A673 (cell line): ENCODE results near the gene RFT1. TPM values are rescaled to one million over a fixed set of nuclear protein-coding genes. Genes with fewer than 3 reads are reported as not detected.

Experiments used
- BruUV-seq: library from RNA; stranded (reverse); fragments of 400-500 nt; replicated peaks from 2 replicates; lab custom pipeline; 2021; lab: Mats Ljungman, UMichigan
- CTCF ChIA-PET: fragments of 300-600 bp; sonication (Branson Sonifier 250); formaldehyde crosslinking; loops from one replicate; lab custom pipeline; 2022; ENCODE audit warnings: antibody characterized with exemption; lab: Charles Lee
- POLR2A ChIA-PET: fragments of 300-600 bp; sonication (Branson Sonifier 250); formaldehyde crosslinking; loops from one replicate; lab custom pipeline; 2022; ENCODE audit warnings: antibody characterized with exemption; ENCODE audit not compliant: low non-redundant PET; lab: Charles Lee
- DNase-seq: peaks from one replicate; pipeline ENCODE4 v3.0.0-alpha.2; 2015; ENCODE audit warnings: low spot score
- H3K27ac ChIP-seq: fragments of 200-600 bp; sonication (generic); 2 replicates; pipeline ENCODE4 v1.5.1; 2016; ENCODE audit warnings: mixed run types, low read depth, mild to moderate bottlenecking, mixed read lengths, antibody characterized with exemption, low read length; ENCODE audit not compliant: poor library complexity, severe bottlenecking
- H3K27me3 ChIP-seq: fragments of 200-600 bp; sonication (generic); replicated peaks from 2 replicates; pipeline ENCODE4 v1.6.1; 2017; ENCODE audit warnings: mixed run types, low read depth, mild to moderate bottlenecking, mixed read lengths, antibody characterized with exemption, low read length; ENCODE audit not compliant: insufficient read depth, poor library complexity
- H3K36me3 ChIP-seq: fragments of 200-600 bp; sonication (generic); 2 replicates; pipeline ENCODE4 v1.6.1; 2016; ENCODE audit warnings: mixed run types, mild to moderate bottlenecking, mixed read lengths, antibody characterized with exemption, low read length; ENCODE audit not compliant: insufficient read depth, poor library complexity, severe bottlenecking
- H3K4me1 ChIP-seq: fragments of 200-600 bp; sonication (generic); 2 replicates; pipeline ENCODE4 v1.6.1; 2017; ENCODE audit warnings: mixed run types, mild to moderate bottlenecking, mixed read lengths, antibody characterized with exemption, low read length; ENCODE audit not compliant: insufficient read depth, poor library complexity, severe bottlenecking
- H3K4me3 ChIP-seq: fragments of 200-600 bp; sonication (generic); 2 replicates; pipeline ENCODE4 v1.5.1; 2016; ENCODE audit warnings: low read depth, mixed run types, mild to moderate bottlenecking, mixed read lengths, low read length; ENCODE audit not compliant: poor library complexity, severe bottlenecking
- H3K9me3 ChIP-seq: fragments of 200-600 bp; sonication (generic); 2 replicates; pipeline ENCODE4 v1.6.1; 2016; ENCODE audit warnings: mixed run types, low read depth, mild to moderate bottlenecking, mixed read lengths, antibody characterized with exemption, low read length; ENCODE audit not compliant: poor library complexity, severe bottlenecking
- CTCF ChIP-seq: fragments of 300-800, 200-600 bp; sonication (generic); conservative IDR thresholded peaks from 2 replicates; pipeline ENCODE4 v1.5.1; 2017; ENCODE audit warnings: low read depth, mild to moderate bottlenecking, antibody characterized with exemption, low read length, moderate library complexity, mixed read lengths
- EZH2 ChIP-seq: fragments of 200-600 bp; sonication (generic); IDR thresholded peaks from 2 replicates; pipeline ENCODE4 v1.6.1; 2017; ENCODE audit warnings: borderline replicate concordance, low read depth, mild to moderate bottlenecking, mixed read lengths, antibody characterized with exemption, low read length; ENCODE audit not compliant: poor library complexity, severe bottlenecking
- intact Hi-C: fragments of 100-400 bp; cut with micrococcal nuclease; formaldehyde crosslinking; loops from one replicate; pipeline ENCODE4 v1.10.0; 2022; ENCODE audit not compliant: unreplicated experiment
- total RNA-seq: library from RNA; stranded (reverse); gene quantifications from 2 replicates; pipeline ENCODE4 v1.2.3, GENCODE V29; 2021

The RFT1 gene
- total RNA-seq, 1 experiment from 2014 or later = 16.7 TPM

DNA sequence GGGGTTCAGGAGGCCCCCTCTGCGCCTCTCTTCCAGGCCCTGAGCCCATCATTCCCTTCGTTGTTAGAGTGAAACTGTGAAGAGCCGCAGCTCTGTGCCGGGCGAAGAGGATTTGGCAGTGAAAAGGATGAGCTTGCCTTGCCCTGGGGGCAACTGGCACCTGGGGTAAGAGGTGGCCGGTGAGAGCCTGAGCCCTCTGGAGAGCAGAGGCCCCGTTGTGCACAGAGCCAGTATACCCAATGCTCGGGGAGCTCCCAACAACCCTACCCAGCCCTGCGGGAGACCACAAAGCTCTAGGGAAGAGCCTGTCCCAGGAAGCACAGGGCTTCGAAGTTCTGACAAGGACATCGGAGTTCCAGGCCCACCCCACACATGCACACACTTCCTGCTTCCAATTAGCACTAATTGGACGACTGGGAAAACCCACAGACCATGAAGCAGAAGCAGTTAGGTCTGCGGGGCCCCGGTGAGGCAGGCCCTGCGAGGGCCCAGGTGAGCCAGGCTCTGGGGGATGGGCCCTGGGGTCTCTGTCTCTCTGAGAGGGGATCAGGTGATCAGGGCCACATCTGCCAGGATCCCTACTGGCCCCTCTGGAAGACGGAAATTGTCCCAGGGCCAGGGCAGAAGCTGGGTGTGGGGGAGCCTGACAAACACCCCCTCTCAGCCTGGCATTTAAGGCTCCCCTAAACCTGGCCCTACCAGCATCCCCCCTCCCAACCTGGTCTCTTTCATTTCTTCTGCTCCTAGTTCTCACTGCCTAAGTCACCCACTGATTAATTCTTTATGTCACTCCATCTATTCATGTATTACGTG, 56.5 kb downstream of the RFT1 start:
- no TSS peak for BruUV-seq
- no peaks in the 10 kb centered on the region for H3K9me3 ChIP-seq
- TF ChIP-seq CTCF (no peak), EZH2 (no peak)
- no peak overlapping the region for H3K4me3 ChIP-seq
- H3K36me3 ChIP-seq = no peaks in the 10 kb centered on the region
- intact Hi-C loops = loop anchor here (5.0 kb wide), 1 partner anchor 221 kb away; no protein-coding TSS in a partner anchor
- CTCF ChIA-PET = no interaction called here
- no peak for DNase-seq
- POLR2A ChIA-PET = no interaction called here
- peaks cover 4% of the 10 kb centered on the region for H3K4me1 ChIP-seq
- no peaks in the 10 kb centered on the region for H3K27me3 ChIP-seq
- H3K27ac ChIP-seq = no peak overlapping the region

GRCh38 chr3:53072653-53073552, 57.3 kb downstream of the RFT1 start:
- peak; percentile 71 for DNase-seq
- CTCF ChIA-PET = no interaction called here
- POLR2A ChIA-PET = no interaction called here
- H3K9me3 ChIP-seq = no peaks in the 10 kb centered on the region
- no peak overlapping the region for H3K4me3 ChIP-seq
- H3K27ac ChIP-seq = no peak overlapping the region
- TF ChIP-seq EZH2 (no peak), CTCF (peak; percentile 81)
- intact Hi-C loops = loop anchor here (5.0 kb wide), 1 partner anchor 221 kb away; no protein-coding TSS in a partner anchor
- no peaks in the 10 kb centered on the region for H3K27me3 ChIP-seq
- no TSS peak for BruUV-seq
- H3K4me1 ChIP-seq = peaks cover 4% of the 10 kb centered on the region
- H3K36me3 ChIP-seq = no peaks in the 10 kb centered on the region

GRCh38 chr3:53071882-53072431, 58.3 kb downstream of the RFT1 start:
- BruUV-seq = no TSS peak
- Histone ChIP-seq H3K36me3 (no peaks in the 10 kb centered on the region), H3K4me1 (peaks cover 4% of the 10 kb centered on the region), H3K4me3 (no peak overlapping the region), H3K27ac (no peak overlapping the region), H3K27me3 (no peaks in the 10 kb centered on the region), H3K9me3 (no peaks in the 10 kb centered on the region)
- intact Hi-C loops = loop anchor here (5.0 kb wide), 1 partner anchor 220 kb away; no protein-coding TSS in a partner anchor
- no peak for DNase-seq
- no peak for TF ChIP-seq CTCF
- no peak for TF ChIP-seq EZH2
- POLR2A ChIA-PET = no interaction called here
- CTCF ChIA-PET = interaction anchor here (0.6 kb wide), 1 partner anchor 660 kb away, joined by 3 read pairs; no protein-coding TSS in a partner anchor
